Stimulated activated naive CD8-positive, alpha-beta T cell treated with anti-CD3 and anti-CD28 coated beads, Interleukin-15, amount 100 ng/mL, for 72 hours (primary cell): ENCODE results near the gene CXCL1.

Experiments used
- ATAC-seq: fragments of 150-1000 bp; cut with Tn5 transposase; 2 replicates; pipeline ENCODE4 v1.10.0; 2021; ENCODE audit warnings: mild to moderate bottlenecking, moderate library complexity
- DNase-seq, 2 donors: peaks; one replicate each; pipeline ENCODE4 v3.0.0; 2021 to 2022
- H3K27ac Mint-ChIP-seq, 2 donors: one replicate each; pipeline ENCODE4 v1.8.0; 2022; ENCODE audit warnings: mild to moderate bottlenecking in 2 of 2, mixed read lengths in 2 of 2, moderate library complexity in 2 of 2
- H3K27me3 Mint-ChIP-seq: one replicate; pipeline ENCODE4 v1.8.0; 2022; ENCODE audit warnings: mixed read lengths
- H3K4me1 Mint-ChIP-seq: one replicate; pipeline ENCODE4 v1.8.0; 2022; ENCODE audit warnings: mild to moderate bottlenecking, mixed read lengths
- H3K4me3 Mint-ChIP-seq, 2 donors: one replicate each; pipeline ENCODE4 v1.8.0; 2022; ENCODE audit warnings: mild to moderate bottlenecking in 2 of 2, mixed read lengths in 2 of 2, moderate library complexity in 1 of 2
- H3K9me3 Mint-ChIP-seq, 2 donors: one replicate each; pipeline ENCODE4 v1.8.0; 2022; ENCODE audit warnings: mixed read lengths in 2 of 2

CXCL1 gene

GRCh38 chr4:73844345-73844744, 24.8 kb upstream of the CXCL1 start:
- peaks cover 19% of the 10 kb centered on the region for H3K27me3 Mint-ChIP-seq

GRCh38 chr4:73844806-73845205, 24.4 kb upstream of the CXCL1 start:
- ATAC-seq = no peak
- no peaks in the 10 kb centered on the region for H3K4me1 Mint-ChIP-seq
- H3K27ac Mint-ChIP-seq = no peak overlapping the region
- H3K9me3 Mint-ChIP-seq = no peaks in the 10 kb centered on the region
- H3K27me3 Mint-ChIP-seq = peaks cover 15% of the 10 kb centered on the region
- H3K4me3 Mint-ChIP-seq = no peak overlapping the region
- no peak for DNase-seq

More at GRCh38 chr4:73844345-73844744, 24.8 kb upstream of the CXCL1 start:
- H3K4me1 Mint-ChIP-seq = no peaks in the 10 kb centered on the region
- H3K27ac Mint-ChIP-seq = no peak overlapping the region
- no peak overlapping the region for H3K4me3 Mint-ChIP-seq
- no peak for DNase-seq
- ATAC-seq = no peak
- H3K9me3 Mint-ChIP-seq = no peaks in the 10 kb centered on the region

DNA sequence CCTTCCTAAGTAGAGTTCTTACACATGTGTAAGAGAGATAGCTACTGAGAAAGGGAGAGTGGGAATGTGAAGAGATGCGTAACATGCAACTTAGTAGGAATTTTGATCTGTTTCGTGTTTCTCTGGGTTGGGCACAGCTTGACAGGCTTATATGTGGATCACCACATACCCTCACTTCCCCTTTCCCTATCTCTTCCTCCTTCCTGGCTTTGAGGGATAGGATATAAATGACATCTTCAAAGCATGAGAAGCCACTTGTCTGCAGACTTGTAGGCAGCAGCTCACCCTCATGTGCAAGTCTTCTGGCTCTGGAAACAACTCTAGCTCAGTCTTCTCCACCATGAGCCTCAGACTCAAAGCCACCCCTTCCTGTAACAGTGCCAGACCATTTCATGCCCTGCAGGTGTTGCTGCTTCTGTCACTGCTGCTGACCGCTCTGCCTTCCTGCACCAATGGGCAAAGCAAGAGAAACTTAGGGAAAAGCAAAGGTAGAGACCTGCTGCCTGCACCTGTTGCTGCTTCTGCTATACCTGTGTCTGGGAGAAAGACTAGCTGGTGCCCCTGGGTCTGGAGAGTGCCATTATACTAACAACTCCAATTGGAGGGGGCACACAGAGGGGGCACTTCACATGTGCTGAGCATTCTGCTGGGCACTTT, 21.5 kb upstream of the CXCL1 start:
- no peak for ATAC-seq
- no peak overlapping the region for H3K27ac Mint-ChIP-seq
- H3K27me3 Mint-ChIP-seq = peaks cover 12% of the 10 kb centered on the region
- H3K9me3 Mint-ChIP-seq = no peaks in the 10 kb centered on the region
- no peak overlapping the region for H3K4me3 Mint-ChIP-seq
- no peaks in the 10 kb centered on the region for H3K4me1 Mint-ChIP-seq
- DNase-seq = no peak

DNA sequence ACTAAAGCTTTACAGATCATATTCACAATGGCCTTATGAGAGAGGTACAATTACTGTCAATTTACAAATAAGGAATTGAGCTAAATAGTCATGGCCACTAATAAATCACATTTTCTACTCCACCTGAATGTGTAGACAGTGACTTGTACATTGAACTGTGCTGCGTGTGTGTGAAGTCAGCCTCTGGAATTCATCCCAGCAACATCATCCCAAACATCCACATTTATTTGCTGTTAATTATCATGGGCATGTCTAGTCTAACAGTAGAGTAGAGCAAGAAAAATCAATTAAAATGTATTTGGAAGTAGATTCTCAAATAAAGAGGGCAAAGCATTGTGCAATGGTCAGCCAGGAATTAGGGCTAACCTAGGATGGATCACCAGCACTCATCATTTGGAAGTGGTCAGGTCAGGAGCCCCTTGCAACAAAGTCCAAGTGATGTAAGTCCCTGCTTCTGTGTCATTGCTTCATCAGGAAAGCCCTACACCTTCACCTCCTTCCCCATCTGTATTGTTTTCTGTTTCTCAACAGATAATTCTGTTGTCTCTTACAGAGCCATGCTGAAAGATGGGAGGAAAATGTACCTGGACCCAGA, 20.9 kb upstream of the CXCL1 start:
- no peak for DNase-seq
- Mint-ChIP-seq H3K27ac (no peak overlapping the region), H3K27me3 (peaks cover 8% of the 10 kb centered on the region), H3K4me3 (no peak overlapping the region), H3K4me1 (no peaks in the 10 kb centered on the region), H3K9me3 (no peaks in the 10 kb centered on the region)
- ATAC-seq = no peak

GRCh38 chr4:73850261-73850970, 18.8 kb upstream of the CXCL1 start:
- ATAC-seq (no peak), DNase-seq (no peak)
- Mint-ChIP-seq H3K4me1 (no peaks in the 10 kb centered on the region), H3K4me3 (no peak overlapping the region), H3K27ac (no peak overlapping the region), H3K9me3 (no peaks in the 10 kb centered on the region), H3K27me3 (peaks cover 17% of the 10 kb centered on the region)

- H3K27me3 Mint-ChIP-seq = peaks cover 17% of the 10 kb centered on the region
- no peak overlapping the region for H3K4me3 Mint-ChIP-seq
- ATAC-seq (no peak), DNase-seq (no peak)
- H3K9me3 Mint-ChIP-seq = no peaks in the 10 kb centered on the region
- no peak overlapping the region for H3K27ac Mint-ChIP-seq
- H3K4me1 Mint-ChIP-seq = no peaks in the 10 kb centered on the region
These were observed 17.9 kb upstream of the CXCL1 start for GRCh38 chr4:73851293-73851692.

DNA sequence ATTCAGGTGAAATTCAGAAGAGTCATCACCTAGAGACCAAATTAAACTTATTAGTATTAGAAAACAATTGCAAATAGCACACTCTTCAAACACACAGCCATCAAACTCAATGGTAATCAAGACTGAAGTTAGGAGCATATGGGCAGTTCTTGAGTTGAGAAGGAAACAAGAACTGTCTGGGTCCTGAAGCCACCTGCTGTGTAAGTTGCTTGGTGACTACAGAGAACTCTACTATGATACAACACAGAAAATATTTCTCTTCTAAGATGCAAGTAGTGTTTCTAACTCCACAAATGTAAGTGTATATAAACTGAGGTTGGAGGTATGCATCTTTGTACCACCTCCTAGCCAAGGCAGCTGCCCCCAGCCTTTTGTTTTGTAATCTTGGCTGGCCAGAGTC, 16.4 kb upstream of the CXCL1 start:
- Mint-ChIP-seq H3K27ac (no peak overlapping the region), H3K4me1 (no peaks in the 10 kb centered on the region), H3K4me3 (no peak overlapping the region), H3K9me3 (no peaks in the 10 kb centered on the region), H3K27me3 (peaks cover 14% of the 10 kb centered on the region)
- no peak for ATAC-seq
- DNase-seq = no peak

- ATAC-seq (peak; percentile 40), DNase-seq (no peak)
- Mint-ChIP-seq H3K4me3 (no peak within 1 kb of the TSS), H3K27ac (no peak within 1 kb of the TSS), H3K27me3 (peaks cover 9% of the 10 kb centered on the region), H3K9me3 (no peaks in the 10 kb centered on the region), H3K4me1 (no peaks in the 10 kb centered on the region)
These were observed 15.9 kb upstream of the CXCL1 start, which contains the start of gene PF4V1 for GRCh38 chr4:73853246-73853704. Gene PF4V1, plus strand, starts transcription at chr4:73853296. Its CDS starts 67 bp downstream, at chr4:73853363.

GRCh38 chr4:73853718-73854473, 15.3 kb upstream of the CXCL1 start:
- Mint-ChIP-seq H3K4me3 (no peak overlapping the region), H3K27me3 (peaks cover 9% of the 10 kb centered on the region), H3K9me3 (no peaks in the 10 kb centered on the region), H3K27ac (no peak overlapping the region), H3K4me1 (no peaks in the 10 kb centered on the region)
- ATAC-seq (no peak), DNase-seq (no peak)

DNA sequence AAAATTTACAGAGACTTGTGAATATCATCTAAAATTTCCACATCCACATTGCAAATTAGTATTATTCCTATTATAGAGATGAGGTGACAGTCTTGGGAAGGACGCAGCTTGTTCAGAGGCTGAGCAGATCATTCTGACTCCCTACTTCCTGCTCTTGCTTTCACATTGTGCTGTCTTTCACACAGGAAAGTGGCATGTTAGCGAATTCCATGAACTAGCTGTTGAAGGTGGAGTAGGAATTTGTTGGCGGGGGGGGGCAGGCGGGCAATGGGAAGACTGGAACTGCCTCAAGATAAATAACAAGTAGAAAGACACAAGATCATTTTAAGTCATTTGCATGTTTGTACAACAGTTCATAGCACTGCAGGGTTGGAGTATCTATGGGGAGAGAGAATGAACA, 13.8 kb upstream of the CXCL1 start:
- ATAC-seq = no peak
- Mint-ChIP-seq H3K9me3 (no peaks in the 10 kb centered on the region), H3K27ac (no peak overlapping the region), H3K4me3 (no peak overlapping the region), H3K27me3 (peaks cover 9% of the 10 kb centered on the region), H3K4me1 (no peaks in the 10 kb centered on the region)
- no peak for DNase-seq

DNA sequence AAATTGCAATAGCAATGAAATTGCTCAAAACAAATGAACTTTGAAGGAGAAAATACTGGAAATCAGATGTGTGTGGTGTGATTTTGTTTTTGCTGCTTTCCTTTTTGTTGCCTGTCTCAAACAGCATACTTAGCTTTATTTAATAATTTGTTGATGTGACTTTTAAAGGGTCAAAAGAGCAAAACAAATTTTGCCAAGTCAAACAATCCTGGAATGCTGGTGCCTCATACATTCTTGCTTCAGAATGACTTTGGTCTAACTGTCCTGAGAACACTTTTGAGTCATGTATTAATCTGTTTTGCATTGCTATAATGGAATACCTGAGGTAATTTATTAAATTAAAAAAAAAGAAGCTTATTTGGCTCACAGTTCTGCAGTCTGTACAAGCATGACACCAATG, 12.7 kb upstream of the CXCL1 start:
- Mint-ChIP-seq H3K4me3 (no peak overlapping the region), H3K27ac (no peak overlapping the region), H3K9me3 (no peaks in the 10 kb centered on the region), H3K27me3 (peaks cover 9% of the 10 kb centered on the region), H3K4me1 (no peaks in the 10 kb centered on the region)
- DNase-seq (no peak), ATAC-seq (no peak)

- H3K4me3 Mint-ChIP-seq = no peak overlapping the region
- no peaks in the 10 kb centered on the region for H3K9me3 Mint-ChIP-seq
- no peak for ATAC-seq
- DNase-seq = no peak
- H3K27me3 Mint-ChIP-seq = no peaks in the 10 kb centered on the region
- no peak overlapping the region for H3K27ac Mint-ChIP-seq
- no peaks in the 10 kb centered on the region for H3K4me1 Mint-ChIP-seq
These were observed 9.5 kb upstream of the CXCL1 start for GRCh38 chr4:73859614-73860088.

DNA sequence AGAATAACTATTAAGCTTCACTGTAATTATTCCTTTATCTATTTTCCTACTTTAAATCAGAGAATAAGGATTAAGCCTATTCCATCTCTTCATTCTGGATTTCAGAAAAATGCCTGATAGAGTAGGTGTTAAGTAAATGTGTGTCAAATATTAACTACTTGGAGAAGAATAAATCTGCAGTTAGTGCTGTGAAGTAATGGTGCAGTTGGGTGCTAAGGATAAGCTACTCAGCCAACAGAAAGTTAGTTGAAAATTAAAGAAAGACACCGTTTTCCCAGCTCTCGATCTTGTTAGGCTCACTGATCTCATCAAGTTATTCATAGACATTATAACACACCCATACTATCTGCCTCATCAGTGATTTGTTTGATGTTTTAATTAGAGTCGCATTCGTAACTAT, 9.0 kb upstream of the CXCL1 start:
- Mint-ChIP-seq H3K4me3 (no peak overlapping the region), H3K27ac (no peak overlapping the region), H3K4me1 (no peaks in the 10 kb centered on the region), H3K27me3 (no peaks in the 10 kb centered on the region), H3K9me3 (no peaks in the 10 kb centered on the region)
- no peak for ATAC-seq
- no peak for DNase-seq

DNA sequence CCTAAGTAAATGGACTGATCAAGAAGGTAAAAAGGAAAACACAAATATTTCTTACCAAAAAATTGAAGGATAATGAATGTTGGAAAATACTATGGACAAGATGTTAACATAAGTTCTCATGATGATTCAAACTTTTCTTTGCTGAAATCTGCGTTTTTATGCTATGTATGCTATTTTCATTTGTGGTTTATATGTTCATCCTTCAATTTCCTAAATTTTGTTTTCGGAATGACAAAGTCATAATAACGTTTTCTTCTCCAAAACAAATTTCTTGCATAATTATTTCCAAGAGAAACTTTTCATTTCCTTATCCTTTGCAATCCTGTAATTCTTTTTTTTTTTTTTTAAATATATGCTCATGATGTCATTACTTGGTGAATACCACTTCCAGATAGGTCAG, 8.3 kb upstream of the CXCL1 start:
- Mint-ChIP-seq H3K27ac (no peak overlapping the region), H3K27me3 (no peaks in the 10 kb centered on the region), H3K4me3 (no peak overlapping the region), H3K4me1 (no peaks in the 10 kb centered on the region), H3K9me3 (no peaks in the 10 kb centered on the region)
- ATAC-seq (no peak), DNase-seq (no peak)

DNA sequence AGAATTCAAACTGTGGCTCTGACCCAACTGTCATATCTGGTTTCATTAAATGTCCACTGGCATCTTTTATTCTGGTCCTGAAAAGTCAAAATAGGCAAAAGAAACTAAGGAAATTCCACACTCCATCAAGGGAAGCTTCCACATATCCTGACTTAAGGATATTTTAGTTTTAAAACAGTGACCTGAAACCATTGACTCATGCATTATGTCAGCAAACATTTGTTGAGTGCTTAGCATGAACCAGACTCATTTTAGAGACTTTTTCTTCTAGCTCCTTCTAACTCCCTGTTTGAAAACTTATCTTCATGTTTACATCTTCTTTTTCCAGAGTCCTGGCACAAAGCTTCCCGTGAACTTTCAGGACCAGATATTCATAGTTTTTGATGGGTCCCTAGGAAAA, 6.9 kb upstream of the CXCL1 start:
- no peaks in the 10 kb centered on the region for H3K4me1 Mint-ChIP-seq
- no peak overlapping the region for H3K4me3 Mint-ChIP-seq
- no peaks in the 10 kb centered on the region for H3K27me3 Mint-ChIP-seq
- H3K27ac Mint-ChIP-seq = no peak overlapping the region
- no peaks in the 10 kb centered on the region for H3K9me3 Mint-ChIP-seq
- ATAC-seq (no peak), DNase-seq (no peak)

- no peak for ATAC-seq
- no peak for DNase-seq
- Mint-ChIP-seq H3K4me1 (peaks cover 12% of the 10 kb centered on the region), H3K27me3 (peaks cover 16% of the 10 kb centered on the region), H3K9me3 (no peaks in the 10 kb centered on the region), H3K4me3 (no peak overlapping the region), H3K27ac (no peak overlapping the region)
These were observed 4.8 kb upstream of the CXCL1 start for GRCh38 chr4:73864365-73864764.
